Kidney epithelial cell (primary cell): Measurements from ENCODE around the gene TFIP11. TPM values are rescaled to one million over a fixed set of nuclear protein-coding genes. Genes with fewer than 3 reads are reported as not detected.
A peak's percentile ranks its signal among the peaks of the same experiment; 100 is the strongest.

ENCODE experiments used
- DNase-seq: peaks from one replicate; pipeline ENCODE4 v3.0.0-alpha.2; 2010; ENCODE audit warnings: low read depth
- H3K27me3 ChIP-seq: 2 replicates; pipeline ENCODE4 v1.6.0; 2011; ENCODE audit warnings: low read length; ENCODE audit not compliant: control insufficient read depth, insufficient read depth
- H3K36me3 ChIP-seq: 2 replicates; pipeline ENCODE4 v1.5.1; 2011; ENCODE audit warnings: low read length; ENCODE audit not compliant: control insufficient read depth, insufficient read depth
- H3K4me3 ChIP-seq: 2 replicates; pipeline ENCODE4 v1.5.1; 2011; ENCODE audit warnings: low read depth, mild to moderate bottlenecking, control low read depth, low read length
- total RNA-seq: library from RNA; depleted of rRNA; stranded (reverse); fragments of >200 nt; gene quantifications from 2 replicates; pipeline ENCODE4 v1.2.3, GENCODE V29; 2015
- TF ChIP-seq, protein P1 (sequence below): IDR thresholded peaks from 2 replicates; pipeline ENCODE4 v1.5.1; 2011; ENCODE audit warnings: mild to moderate bottlenecking, moderate library complexity, low read length, control low read depth, inconsistent platforms; ENCODE audit not compliant: insufficient read depth, poor library complexity, severe bottlenecking

Gene TFIP11
- total RNA-seq, 1 donor from 2014 or later, result 45.8 TPM

DNA sequence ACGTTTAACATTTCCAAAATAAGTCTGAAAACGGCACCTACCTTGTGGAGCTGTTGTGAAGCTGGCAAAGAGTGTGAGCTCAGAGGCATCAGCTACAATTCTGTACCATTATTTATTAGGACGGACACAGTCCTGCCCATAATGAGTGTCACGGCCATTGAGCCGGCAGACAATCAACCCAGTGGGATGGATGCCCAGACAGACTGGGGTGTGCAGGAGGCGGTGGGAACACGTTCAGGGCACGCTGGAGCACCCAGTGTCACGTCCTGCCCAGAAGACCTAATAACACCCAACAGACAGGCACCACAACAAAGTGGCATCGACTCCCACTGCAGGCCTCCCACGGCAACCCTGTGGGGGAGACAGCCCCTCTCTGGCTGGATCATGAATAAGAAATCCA is 43.2 kb upstream of the TFIP11 start:
- TF ChIP-seq, protein P1, sequence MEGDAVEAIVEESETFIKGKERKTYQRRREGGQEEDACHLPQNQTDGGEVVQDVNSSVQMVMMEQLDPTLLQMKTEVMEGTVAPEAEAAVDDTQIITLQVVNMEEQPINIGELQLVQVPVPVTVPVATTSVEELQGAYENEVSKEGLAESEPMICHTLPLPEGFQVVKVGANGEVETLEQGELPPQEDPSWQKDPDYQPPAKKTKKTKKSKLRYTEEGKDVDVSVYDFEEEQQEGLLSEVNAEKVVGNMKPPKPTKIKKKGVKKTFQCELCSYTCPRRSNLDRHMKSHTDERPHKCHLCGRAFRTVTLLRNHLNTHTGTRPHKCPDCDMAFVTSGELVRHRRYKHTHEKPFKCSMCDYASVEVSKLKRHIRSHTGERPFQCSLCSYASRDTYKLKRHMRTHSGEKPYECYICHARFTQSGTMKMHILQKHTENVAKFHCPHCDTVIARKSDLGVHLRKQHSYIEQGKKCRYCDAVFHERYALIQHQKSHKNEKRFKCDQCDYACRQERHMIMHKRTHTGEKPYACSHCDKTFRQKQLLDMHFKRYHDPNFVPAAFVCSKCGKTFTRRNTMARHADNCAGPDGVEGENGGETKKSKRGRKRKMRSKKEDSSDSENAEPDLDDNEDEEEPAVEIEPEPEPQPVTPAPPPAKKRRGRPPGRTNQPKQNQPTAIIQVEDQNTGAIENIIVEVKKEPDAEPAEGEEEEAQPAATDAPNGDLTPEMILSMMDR, result no peak
- no peaks in the 10 kb centered on the region for H3K27me3 ChIP-seq
- no peak for DNase-seq
- no peak overlapping the region for H3K4me3 ChIP-seq
- H3K36me3 ChIP-seq, result no peaks in the 10 kb centered on the region

DNA sequence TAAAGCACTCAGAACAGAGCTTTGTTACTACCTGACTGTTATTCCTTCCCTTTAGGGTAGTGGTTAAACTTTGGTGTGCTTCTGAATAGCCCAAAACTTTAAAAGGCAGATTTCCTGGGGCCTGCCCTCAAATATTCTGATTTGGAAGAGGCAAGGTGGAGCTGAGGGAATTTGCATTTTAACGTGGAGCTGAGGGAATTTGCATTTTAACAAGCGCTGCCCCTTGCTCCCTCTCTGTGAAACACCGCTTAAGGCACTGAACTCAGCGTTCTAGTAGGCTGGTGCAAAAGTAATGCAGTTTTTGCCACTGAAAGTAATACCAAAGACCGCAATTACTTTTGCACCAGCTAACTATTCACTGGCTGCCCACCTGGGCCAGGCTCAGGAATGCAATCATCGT is 42.7 kb upstream of the TFIP11 start:
- H3K27me3 ChIP-seq, result no peaks in the 10 kb centered on the region
- no peaks in the 10 kb centered on the region for H3K36me3 ChIP-seq
- H3K4me3 ChIP-seq, result no peak overlapping the region
- DNase-seq, result no peak
- TF ChIP-seq, protein P1, result no peak

DNA sequence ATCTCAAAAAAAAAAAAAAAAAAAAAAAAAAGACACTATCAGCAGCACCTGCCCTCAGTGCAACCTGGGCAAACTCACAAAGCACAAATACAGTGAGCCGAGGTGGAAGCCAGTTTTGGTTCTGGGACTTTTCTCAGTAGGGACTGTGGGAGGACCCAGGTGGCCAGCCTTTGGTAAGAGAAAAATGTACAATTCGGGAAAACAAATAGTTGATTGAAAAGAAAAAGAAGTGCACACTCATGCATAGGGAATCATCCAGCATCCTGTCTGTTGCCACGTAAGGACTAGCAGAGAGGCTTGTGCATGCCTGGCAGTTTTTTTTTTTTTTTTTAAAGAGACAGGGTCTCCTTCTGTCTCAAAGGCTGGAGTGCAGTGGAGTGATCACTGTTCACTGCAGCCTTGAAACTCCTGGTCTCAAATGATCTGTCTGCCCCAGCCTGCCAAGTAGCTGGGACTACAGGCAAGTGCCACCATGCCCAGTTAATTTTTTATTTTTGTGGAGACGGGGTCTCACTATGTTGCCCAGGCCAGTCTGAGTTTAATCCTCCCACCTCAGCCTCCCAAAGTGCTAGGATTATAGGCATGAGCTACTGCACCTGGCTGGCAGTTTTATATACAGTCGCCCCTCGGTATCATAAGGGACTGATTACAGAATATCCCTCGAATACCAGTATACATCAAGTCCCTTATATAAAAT is 40.9 kb upstream of the TFIP11 start:
- Histone ChIP-seq H3K36me3 (no peaks in the 10 kb centered on the region), H3K4me3 (no peak overlapping the region), H3K27me3 (no peaks in the 10 kb centered on the region)
- TF ChIP-seq, protein P1, result no peak
- DNase-seq, result peak; percentile 57

DNA sequence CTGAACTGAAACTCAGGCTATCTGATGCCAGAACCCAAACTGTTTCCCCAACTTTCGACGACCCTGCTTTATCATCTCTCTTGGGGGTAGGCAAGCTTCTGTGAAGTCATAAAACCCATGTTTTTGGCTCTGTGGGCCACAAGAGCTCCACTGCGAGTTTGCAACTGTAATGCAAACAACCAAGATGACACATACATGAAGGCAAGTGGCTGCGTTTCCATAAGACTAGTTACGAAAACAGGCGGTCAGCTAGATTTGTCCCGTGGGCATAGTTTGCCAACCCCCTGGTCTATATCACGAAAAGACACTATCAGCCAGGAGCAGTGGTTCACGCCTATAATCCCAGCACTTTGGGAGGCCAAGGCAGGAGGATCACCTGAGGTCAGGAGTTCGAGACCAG is 40.2 kb upstream of the TFIP11 start:
- no peaks in the 10 kb centered on the region for H3K27me3 ChIP-seq
- no peaks in the 10 kb centered on the region for H3K36me3 ChIP-seq
- no peak for DNase-seq
- H3K4me3 ChIP-seq, result no peak overlapping the region
- TF ChIP-seq, protein P1, result no peak

DNA sequence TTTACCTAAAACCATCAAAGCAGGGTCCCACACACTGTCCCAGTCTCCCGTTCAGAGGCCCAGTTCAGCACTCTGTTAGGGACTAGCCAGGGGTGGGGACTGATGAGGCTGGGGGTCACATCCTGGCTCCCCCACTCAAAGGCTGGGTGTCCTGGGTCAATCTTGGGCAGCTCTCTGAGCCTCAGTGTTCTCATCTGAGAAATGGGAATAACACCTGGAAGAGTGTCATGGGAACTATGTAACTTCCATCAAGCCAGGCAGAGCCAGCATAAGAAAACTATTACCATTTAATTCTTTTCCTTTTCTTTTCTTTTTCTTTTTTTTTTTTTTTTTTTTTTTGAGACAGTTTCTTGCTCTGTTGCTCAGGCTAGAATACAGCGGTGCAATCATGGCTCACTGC is 39.3 kb upstream of the TFIP11 start:
- H3K27me3 ChIP-seq, result no peaks in the 10 kb centered on the region
- no peaks in the 10 kb centered on the region for H3K36me3 ChIP-seq
- no peak overlapping the region for H3K4me3 ChIP-seq
- TF ChIP-seq, protein P1, result no peak
- DNase-seq, result no peak

DNA sequence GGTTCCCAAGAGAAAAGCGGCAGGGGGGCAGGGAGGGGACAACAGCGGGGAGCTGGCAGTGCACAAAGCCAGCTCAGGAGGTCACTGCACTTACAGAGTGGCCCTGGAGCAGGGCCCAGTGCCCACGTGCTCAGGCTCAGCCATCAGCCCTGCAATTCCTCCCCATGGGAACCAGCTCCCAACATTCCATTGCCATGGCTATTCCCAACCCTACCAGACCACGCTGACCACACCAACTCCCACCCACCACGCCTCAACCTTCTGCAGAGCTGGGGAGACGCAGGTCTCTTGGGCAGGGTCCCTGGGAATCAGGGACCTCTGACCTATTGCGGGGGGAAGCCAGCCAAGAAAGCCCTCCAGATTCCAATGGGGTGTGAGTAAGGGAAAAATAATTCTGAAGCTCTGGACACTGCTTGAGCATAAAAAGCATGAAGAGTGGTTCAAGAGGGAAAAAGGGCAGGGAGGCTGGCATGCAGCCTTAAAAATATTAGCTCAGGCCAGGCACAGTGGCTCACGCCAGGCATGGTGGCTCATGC is 38.3 kb upstream of the TFIP11 start:
- no peaks in the 10 kb centered on the region for H3K36me3 ChIP-seq
- H3K27me3 ChIP-seq, result no peaks in the 10 kb centered on the region
- no peak overlapping the region for H3K4me3 ChIP-seq
- peak; percentile 56 for DNase-seq
- TF ChIP-seq, protein P1, result no peak
